Kidney epithelial cell (primary cell): ENCODE results near the gene NTNG1. TPM values are rescaled to one million over a fixed set of nuclear protein-coding genes. Genes with fewer than 3 reads are reported as not detected.

Experiments used
- DNase-seq: peaks from one replicate; pipeline ENCODE4 v3.0.0-alpha.2; 2010; ENCODE audit warnings: low read depth
- H3K27me3 ChIP-seq: 2 replicates; pipeline ENCODE4 v1.6.0; 2011; ENCODE audit warnings: low read length; ENCODE audit not compliant: control insufficient read depth, insufficient read depth
- H3K36me3 ChIP-seq: 2 replicates; pipeline ENCODE4 v1.5.1; 2011; ENCODE audit warnings: low read length; ENCODE audit not compliant: control insufficient read depth, insufficient read depth
- H3K4me3 ChIP-seq: 2 replicates; pipeline ENCODE4 v1.5.1; 2011; ENCODE audit warnings: low read depth, mild to moderate bottlenecking, control low read depth, low read length
- CTCF ChIP-seq: IDR thresholded peaks from 2 replicates; pipeline ENCODE4 v1.5.1; 2011; ENCODE audit warnings: mild to moderate bottlenecking, moderate library complexity, low read length, control low read depth, inconsistent platforms; ENCODE audit not compliant: insufficient read depth, poor library complexity, severe bottlenecking
- total RNA-seq: library from RNA; depleted of rRNA; stranded (reverse); fragments of >200 nt; gene quantifications from 2 replicates; pipeline ENCODE4 v1.2.3, GENCODE V29; 2015

NTNG1 gene
- total RNA-seq, 1 donor from 2014 or later, result 3.7 TPM

DNA sequence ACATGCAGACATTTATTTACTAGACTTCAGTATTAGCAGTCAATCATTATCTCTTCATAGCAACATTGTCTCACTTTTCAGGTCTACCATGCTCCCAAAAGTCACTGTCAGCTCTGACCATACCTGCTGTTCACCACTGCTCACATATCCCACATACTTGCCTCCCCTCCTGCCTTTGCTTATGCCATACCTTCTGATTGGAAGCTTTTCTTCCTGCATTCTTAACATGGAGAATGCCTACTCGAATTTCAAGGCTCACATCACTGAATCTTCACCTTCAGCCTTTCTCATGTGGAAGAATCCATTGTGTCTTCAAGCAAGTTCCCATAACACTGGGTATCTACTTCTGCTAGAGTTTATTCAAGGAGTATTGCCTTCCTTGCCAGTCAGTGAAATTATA, 135.4 kb downstream of the NTNG1 start:
- Histone ChIP-seq H3K36me3 (no peaks in the 10 kb centered on the region), H3K4me3 (no peak overlapping the region), H3K27me3 (no peaks in the 10 kb centered on the region)
- TF ChIP-seq CTCF, result no peak
- no peak for DNase-seq

GRCh38 chr1:107277022-107277421, 136.2 kb downstream of the NTNG1 start:
- H3K4me3 ChIP-seq, result no peak overlapping the region
- no peak for DNase-seq

DNA sequence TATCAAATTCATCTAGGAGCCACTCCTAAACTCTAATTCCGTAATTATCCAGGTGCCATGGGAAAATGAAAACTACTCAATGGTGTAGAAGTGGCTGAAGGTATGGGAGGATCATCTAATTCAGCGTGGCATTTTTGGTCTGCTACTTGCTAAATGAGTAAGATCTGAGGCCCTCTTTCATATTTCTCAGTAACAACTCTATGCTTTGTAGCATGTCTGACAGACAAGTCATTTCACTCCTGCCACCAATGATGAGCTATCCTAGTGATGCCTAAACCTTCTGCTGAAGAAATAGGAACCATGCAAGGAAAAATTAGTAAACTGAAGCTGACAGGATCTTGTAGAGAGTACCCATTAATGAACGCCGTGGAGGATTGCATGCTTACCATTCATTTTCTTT, 145.3 kb downstream of the NTNG1 start:
- Histone ChIP-seq H3K27me3 (no peaks in the 10 kb centered on the region), H3K4me3 (no peak overlapping the region), H3K36me3 (no peaks in the 10 kb centered on the region)
- DNase-seq, result no peak
- no peak for TF ChIP-seq CTCF

More at GRCh38 chr1:107277022-107277421, 136.2 kb downstream of the NTNG1 start:
- H3K27me3 ChIP-seq, result no peaks in the 10 kb centered on the region
- peak; percentile 45 for TF ChIP-seq CTCF
- H3K36me3 ChIP-seq, result no peaks in the 10 kb centered on the region

- no peak for TF ChIP-seq CTCF
- Histone ChIP-seq H3K36me3 (no peaks in the 10 kb centered on the region), H3K27me3 (no peaks in the 10 kb centered on the region), H3K4me3 (no peak overlapping the region)
- no peak for DNase-seq
Observed at GRCh38 chr1:107291987-107292386, 151.1 kb downstream of the NTNG1 start.

DNA sequence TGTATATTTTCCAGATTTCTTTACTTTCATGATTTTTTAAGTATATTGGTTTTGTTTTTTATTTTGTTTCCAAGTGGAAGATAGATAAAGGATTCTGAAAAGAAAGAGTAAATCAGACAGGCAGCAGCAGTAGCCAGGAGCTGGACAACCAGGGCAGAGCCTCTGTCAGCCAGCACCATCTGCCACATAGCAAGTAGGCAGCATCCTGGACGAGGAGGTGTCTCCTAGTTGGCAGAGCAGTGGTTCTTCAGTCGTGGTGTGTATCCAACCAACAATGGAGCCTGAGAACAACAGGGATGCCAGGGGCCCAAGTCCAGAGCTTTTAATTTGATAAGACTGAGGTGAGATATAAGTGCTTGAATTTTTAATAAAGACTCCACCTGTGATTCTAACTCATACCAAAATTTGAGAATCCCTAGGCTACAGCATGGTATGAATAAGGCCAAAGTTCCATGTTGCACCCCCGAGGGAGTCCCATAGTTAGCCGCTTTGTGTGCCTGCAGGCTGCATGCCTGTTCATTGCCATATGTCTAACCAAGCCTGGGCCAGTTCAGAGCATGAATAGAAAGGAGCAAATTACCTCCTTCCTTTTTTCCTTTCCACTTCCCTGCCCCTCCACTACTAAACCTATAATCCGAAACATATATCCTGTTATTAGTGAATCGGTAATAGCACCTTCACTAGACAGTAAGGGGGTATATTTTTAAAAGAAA, 153.2 kb downstream of the NTNG1 start:
- Histone ChIP-seq H3K36me3 (no peaks in the 10 kb centered on the region), H3K4me3 (no peak overlapping the region), H3K27me3 (no peaks in the 10 kb centered on the region)
- no peak for TF ChIP-seq CTCF
- no peak for DNase-seq

DNA sequence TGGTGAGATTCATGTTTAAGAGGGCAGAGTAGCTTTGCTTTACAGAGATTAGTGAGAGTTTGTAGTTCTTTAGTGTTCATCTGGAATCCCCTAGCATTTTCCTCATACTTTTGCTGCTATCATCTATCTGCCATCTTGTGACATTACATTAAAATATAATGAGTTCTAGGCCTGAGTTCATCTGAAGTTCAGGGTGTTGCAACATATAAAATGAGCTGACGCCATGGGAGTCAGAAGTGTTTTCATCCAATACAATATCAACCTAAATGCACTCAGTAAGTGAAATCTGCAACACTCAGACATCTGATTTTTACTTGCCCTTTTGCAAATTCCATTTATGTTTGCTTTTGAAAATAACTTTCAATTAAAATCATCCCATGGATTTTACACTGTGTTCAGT, 153.8 kb downstream of the NTNG1 start:
- H3K36me3 ChIP-seq, result no peaks in the 10 kb centered on the region
- H3K27me3 ChIP-seq, result no peaks in the 10 kb centered on the region
- no peak for DNase-seq
- no peak overlapping the region for H3K4me3 ChIP-seq
- no peak for TF ChIP-seq CTCF
